ENCODE data around the gene PRRT4. TPM values are rescaled to one million over a fixed set of nuclear protein-coding genes. Genes with fewer than 3 reads are reported as not detected.

Gene PRRT4
- total RNA-seq: 1.8 TPM in 1 of 2 replicates, not detected in the other

GRCh38 chr7:128361411-128362379 is at the start of gene PRRT4:
PRRT4 (minus strand) TSS chr7:128361690.

DNA sequence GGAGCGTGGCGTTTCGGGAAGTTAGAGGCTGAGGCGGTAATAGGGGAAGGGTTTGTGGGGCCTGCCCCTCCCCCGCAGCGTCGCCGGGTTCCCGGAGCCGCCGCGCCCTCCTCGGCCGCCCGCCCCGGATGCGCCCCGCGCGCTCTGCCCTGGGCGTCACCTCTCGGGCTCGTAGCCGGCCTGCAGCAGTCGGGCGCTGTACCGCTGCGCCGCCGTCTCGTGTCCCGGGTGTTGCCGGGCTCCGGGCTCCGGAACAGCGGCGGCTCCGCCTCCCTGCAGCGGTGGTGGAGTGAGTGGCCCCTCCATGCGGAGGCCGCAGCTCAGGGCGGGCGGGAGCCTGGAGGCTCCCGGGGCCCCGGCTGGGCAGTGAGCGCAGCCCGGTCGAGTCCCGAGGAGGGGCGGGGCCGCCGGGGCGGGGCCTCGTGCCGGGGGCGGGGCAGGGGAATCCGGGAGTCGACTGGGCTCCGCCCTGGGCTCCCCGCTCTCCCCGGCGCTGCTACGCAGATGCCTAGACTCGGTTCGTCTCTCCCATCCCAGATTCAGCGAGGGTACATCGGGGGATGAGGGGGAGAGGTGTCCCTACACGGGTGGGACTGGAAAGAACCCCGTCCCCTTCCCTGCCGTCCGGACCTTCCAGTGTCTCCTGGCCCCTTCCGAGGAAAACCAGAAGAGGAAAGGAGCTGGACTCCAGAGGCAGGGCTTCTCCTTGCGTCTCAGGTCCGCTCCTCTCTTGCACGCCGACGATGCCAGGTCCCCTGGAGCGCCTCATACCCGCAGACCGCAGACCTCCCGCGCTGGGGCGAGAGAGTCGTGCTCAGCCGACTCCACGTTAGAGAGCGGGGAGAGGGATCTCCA is 48.3 kb upstream of the PRRT4 start, which contains the start of gene IMPDH1:
Gene IMPDH1, minus strand, starts transcription at position 387 of the 855 bp plus-strand sequence. Its CDS starts 81 bp downstream, at position 306.

DNA sequence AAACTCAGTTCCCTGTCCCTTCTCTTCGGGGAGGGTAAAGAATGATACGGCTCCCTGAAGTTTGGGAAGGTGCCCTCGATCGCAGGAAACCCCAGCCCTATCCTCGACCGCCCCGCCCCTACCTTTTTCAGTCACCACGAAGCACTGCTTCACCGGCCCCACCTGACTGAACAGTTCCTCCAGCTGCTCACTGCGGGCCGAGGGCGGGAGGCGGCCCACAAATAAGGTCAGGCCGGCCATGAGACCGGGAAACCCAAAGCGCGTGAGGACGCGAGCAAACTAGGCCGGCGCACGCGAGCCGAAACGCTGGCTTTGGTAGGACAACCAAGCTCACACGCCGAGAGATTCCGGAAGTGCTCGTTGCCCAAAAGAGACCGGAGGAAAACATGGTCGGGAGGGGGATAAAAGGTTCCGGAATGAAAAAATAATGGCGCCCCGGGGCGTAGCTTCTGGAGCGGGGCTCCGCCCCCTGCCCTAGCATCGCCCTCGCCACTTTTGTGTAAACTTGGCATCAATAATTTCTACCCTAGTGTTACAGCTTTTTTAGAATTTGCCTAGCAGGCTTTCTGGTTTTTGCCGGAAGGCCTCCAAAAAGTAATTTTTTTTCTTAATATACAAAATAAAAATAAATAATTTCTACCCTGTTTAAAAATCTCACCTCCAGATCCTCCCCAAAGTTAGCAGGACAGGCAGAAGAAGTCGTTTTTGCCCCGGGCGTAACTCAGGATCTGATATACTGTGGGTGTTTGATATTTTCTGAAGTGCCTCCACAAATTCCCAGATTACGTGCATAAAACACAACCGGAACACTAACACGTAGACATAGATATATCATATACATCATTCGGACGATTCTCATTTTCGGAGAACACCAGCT is 17.7 kb downstream of the PRRT4 start, which contains the start of gene RBM28:
Gene RBM28, minus strand, starts transcription at position 355 of the 877 bp plus-strand sequence. Its CDS starts 115 bp downstream, at position 240.

Other genes with a start within 250 kb of the PRRT4 start
- under 0.01 and 0.16 TPM in 2 replicates for gene LEP, start 120.4 kb downstream of the PRRT4 start, total RNA-seq
- gene RBM28, start 17.8 kb downstream of the PRRT4 start, total RNA-seq: 6.9 and 14.3 TPM in 2 replicates
- gene IMPDH1, start 48.3 kb upstream of the PRRT4 start, total RNA-seq: 79.1 and 96.0 TPM in 2 replicates
- 45.0 and 47.8 TPM in 2 replicates for gene HILPDA, start 94.2 kb upstream of the PRRT4 start, total RNA-seq
- 18.2 and 20.9 TPM in 2 replicates for gene METTL2B, start 115.1 kb upstream of the PRRT4 start, total RNA-seq

Data from cardiac atrium fibroblast (primary cell).